ENCODE measurements around the gene IL18R1.

IL18R1 gene

DNA sequence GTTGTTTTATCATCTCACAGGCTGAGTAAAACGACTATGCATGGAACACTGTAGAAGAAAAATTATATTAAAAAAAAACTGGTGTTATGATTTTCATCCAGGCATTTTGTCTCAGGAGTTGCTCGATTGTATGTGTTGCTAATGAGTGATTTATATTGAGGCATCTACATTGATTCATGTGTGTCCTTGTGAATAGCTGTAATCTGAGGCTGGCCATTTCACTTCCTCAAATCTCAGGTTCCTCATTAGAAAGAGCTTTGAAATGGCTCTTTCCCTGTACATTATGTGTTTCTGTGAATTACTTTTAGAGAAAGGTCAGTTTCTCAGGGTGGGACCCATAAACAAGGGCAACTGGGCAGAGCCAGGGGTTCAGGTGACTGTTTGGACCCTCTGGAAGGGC lies 2.3 kb downstream of the IL18R1 start:
- TF ChIP-seq, protein P1, sequence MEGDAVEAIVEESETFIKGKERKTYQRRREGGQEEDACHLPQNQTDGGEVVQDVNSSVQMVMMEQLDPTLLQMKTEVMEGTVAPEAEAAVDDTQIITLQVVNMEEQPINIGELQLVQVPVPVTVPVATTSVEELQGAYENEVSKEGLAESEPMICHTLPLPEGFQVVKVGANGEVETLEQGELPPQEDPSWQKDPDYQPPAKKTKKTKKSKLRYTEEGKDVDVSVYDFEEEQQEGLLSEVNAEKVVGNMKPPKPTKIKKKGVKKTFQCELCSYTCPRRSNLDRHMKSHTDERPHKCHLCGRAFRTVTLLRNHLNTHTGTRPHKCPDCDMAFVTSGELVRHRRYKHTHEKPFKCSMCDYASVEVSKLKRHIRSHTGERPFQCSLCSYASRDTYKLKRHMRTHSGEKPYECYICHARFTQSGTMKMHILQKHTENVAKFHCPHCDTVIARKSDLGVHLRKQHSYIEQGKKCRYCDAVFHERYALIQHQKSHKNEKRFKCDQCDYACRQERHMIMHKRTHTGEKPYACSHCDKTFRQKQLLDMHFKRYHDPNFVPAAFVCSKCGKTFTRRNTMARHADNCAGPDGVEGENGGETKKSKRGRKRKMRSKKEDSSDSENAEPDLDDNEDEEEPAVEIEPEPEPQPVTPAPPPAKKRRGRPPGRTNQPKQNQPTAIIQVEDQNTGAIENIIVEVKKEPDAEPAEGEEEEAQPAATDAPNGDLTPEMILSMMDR (IDR thresholded peaks at IDR 0.05; ENCODE audit: low read depth, low read length), result no peak
- H3K4me3 ChIP-seq (replicated peaks in 1 of 2; ENCODE audit: low read depth in 2 of 2, low read length in 2 of 2), result no peak overlapping the region
- no peak for DNase-seq (ENCODE audit: low read depth in 2 of 2)

DNA sequence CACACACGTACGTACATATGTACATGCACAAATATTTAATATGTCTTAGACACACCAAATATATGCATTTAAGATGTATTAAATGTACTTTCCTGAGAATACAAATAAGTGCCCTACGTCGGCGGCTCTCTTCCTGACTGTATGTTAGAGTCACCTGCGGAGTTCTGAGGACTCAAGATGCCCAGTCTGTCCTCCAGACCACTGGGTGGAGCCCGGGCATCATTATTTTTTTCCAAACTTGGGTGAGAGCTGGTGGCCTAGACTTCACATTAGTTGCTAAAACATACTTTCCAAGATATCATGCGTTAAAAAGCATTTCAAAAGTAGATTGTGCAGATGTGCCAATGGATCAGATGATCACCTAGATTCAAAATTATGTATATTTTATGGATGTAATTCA lies 2.9 kb downstream of the IL18R1 start:
- TF ChIP-seq, protein P1 (IDR thresholded peaks at IDR 0.05; ENCODE audit: low read depth, low read length), result no peak
- DNase-seq (ENCODE audit: low read depth in 2 of 2), result no peak
- H3K4me3 ChIP-seq (replicated peaks in 1 of 2; ENCODE audit: low read depth in 2 of 2, low read length in 2 of 2), result no peak overlapping the region

DNA sequence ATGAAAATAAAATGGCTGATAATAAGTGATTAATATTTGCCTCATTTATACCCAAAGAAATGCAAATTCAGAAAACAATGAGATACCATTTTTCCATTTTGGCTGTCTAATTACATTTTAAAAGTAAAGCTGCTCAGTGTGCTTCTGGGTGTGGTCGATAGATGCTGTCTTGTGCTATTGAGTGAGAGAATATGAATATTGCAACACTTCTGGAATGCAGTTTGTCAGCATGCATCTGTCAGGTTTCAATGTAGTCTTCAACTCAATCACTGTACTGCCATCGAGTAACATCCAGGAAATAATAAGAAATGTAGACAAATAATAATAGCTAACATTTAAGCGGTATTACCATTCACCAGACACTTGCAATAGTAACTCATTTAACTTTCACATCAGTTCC lies 3.9 kb downstream of the IL18R1 start:
- peak in 1 of 2 donors; percentile 25 for DNase-seq (ENCODE audit: low read depth in 2 of 2)
- H3K4me3 ChIP-seq (replicated peaks in 1 of 2; ENCODE audit: low read depth in 2 of 2, low read length in 2 of 2), result no peak overlapping the region
- TF ChIP-seq, protein P1 (IDR thresholded peaks at IDR 0.05; ENCODE audit: low read depth, low read length), result no peak

DNA sequence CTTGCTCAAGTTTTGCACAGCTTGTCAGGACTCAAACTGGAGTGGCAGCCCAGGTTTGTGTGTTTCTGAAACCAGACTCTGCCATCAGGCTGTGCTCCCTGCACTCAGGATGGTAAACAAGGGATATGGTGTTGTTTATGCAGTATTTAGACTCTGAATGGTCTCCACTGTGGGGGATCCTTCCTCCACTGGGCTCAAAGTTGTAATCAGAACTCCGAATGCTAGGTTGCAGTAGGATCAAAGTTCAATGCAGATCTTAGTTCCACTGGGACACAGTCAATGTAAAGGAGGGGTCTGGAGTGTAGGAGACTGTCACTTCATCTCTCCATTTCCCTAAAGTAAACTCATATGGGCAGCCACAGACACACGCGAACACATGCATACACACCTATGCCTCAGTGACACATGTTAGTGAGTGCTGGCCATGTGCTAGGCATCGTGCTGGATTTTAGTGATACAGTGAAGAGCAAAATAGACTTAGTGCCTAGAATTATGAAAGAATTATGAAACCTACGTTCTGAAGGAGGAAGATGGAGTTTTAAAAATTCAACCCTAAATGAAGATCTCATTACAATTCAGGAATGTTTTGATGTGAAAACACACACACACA lies 6.1 kb downstream of the IL18R1 start:
- no peak overlapping the region for H3K4me3 ChIP-seq (replicated peaks in 1 of 2; ENCODE audit: low read depth in 2 of 2, low read length in 2 of 2)
- TF ChIP-seq, protein P1 (IDR thresholded peaks at IDR 0.05; ENCODE audit: low read depth, low read length), result no peak
- DNase-seq (ENCODE audit: low read depth in 2 of 2), result no peak

DNA sequence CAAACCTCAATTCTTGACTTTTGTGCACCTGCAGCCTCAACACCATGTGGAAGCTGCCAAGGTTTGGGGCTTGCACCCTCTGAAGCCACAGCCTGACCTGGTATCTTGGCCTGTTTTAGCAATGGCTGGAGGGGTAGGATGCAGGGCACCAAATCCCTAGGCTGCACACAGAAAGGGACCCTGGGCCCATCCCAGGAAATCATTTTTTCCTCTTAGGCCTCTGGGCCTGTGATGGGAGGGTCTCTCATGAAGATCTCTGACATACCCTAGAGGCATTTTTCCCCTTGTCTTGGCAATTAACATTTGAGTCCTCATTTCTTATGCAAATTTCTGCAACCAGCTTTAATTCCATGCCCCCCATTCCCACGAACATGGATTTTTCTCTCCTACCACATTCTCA lies 10.2 kb downstream of the IL18R1 start:
- H3K4me3 ChIP-seq (replicated peaks in 1 of 2; ENCODE audit: low read depth in 2 of 2, low read length in 2 of 2), result no peak overlapping the region

DNA sequence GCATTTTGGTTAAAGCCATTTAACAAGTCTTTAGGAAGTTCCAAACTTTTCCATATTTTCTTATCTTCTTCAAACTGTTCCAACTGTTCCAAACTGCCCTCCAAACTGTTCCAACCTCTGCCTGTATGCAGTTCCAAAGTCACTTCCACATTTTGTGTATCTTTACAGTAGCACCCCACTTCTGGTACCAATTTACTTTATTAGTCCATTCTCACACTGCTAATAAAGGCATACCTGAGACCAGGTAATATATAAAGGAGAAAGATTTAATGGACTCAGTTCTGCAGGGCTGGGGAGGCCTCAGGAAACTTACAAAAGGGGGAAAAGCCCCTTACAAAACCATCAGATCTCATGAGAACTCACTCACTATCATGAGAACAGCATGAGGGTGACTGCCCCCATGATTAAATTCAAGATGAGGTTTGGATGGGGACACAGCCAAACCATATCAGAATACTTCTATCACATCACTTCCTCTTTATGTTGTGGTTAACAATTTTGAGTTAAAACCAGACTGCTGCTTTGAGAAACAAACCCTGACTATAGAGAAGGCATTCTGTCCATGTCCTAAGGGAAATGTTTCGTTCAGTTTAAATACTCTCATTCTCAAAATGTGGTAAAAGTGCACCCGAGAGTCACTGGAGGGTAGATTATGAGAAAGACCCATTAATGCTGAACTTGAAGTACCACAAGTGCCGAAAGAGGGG lies 11.0 kb downstream of the IL18R1 start:
- TF ChIP-seq, protein P1 (IDR thresholded peaks at IDR 0.05; ENCODE audit: low read depth, low read length), result no peak
- H3K4me3 ChIP-seq (replicated peaks in 1 of 2; ENCODE audit: low read depth in 2 of 2, low read length in 2 of 2), result no peak overlapping the region

More for the DNA sequence above, 10.2 kb downstream of the IL18R1 start:
- TF ChIP-seq, protein P1 (IDR thresholded peaks at IDR 0.05; ENCODE audit: low read depth, low read length), result no peak
- DNase-seq (ENCODE audit: low read depth in 2 of 2), result no peak

More for the DNA sequence above, 11.0 kb downstream of the IL18R1 start:
- DNase-seq (ENCODE audit: low read depth in 2 of 2), result no peak

Data from cardiac fibroblast (primary cell).